H9 (cell line): ENCODE measurements around the gene C2CD2. TPM values are rescaled to one million over a fixed set of nuclear protein-coding genes. Genes with fewer than 3 reads are reported as not detected.

Experiments used
- DNase-seq: peaks from one replicate; pipeline ENCODE4 v3.0.0-alpha.2; 2017
- H2AFZ ChIP-seq: one replicate; pipeline ENCODE4 v1.6.1; 2013; ENCODE audit warnings: mild to moderate bottlenecking, low read length, control low read depth, moderate library complexity
- H2AK5ac ChIP-seq: 2 replicates; pipeline ENCODE4 v1.6.1; 2013; ENCODE audit warnings: low read length, control low read depth, mixed read lengths; ENCODE audit not compliant: insufficient read length
- H2BK120ac ChIP-seq: one replicate; pipeline ENCODE4 v1.6.1; 2013; ENCODE audit warnings: low read depth, mild to moderate bottlenecking, low read length, control low read depth, inconsistent platforms; ENCODE audit not compliant: poor library complexity, severe bottlenecking
- H2BK12ac ChIP-seq: 2 replicates; pipeline ENCODE4 v1.6.1; 2013; ENCODE audit warnings: low read length, control low read depth, mixed read lengths, low read depth; ENCODE audit not compliant: insufficient read length
- H2BK15ac ChIP-seq: 2 replicates; pipeline ENCODE4 v1.6.1; 2013; ENCODE audit warnings: low read depth, low read length, control low read depth
- H2BK20ac ChIP-seq: one replicate; pipeline ENCODE4 v1.6.1; 2013; ENCODE audit warnings: low read depth, mild to moderate bottlenecking, low read length, control low read depth, inconsistent platforms; ENCODE audit not compliant: poor library complexity, severe bottlenecking
- H2BK5ac ChIP-seq: 2 replicates; pipeline ENCODE4 v1.6.1; 2013; ENCODE audit warnings: low read length, control low read depth, mixed read lengths; ENCODE audit not compliant: insufficient read length
- H3K14ac ChIP-seq: 2 replicates; pipeline ENCODE4 v1.6.1; 2013; ENCODE audit warnings: low read length, control low read depth; ENCODE audit not compliant: insufficient read depth
- H3K18ac ChIP-seq: 2 replicates; pipeline ENCODE4 v1.6.1; 2013; ENCODE audit warnings: low read depth, mild to moderate bottlenecking, mixed read lengths, low read length, control low read depth; ENCODE audit not compliant: insufficient read length
- H3K23ac ChIP-seq: 2 replicates; pipeline ENCODE4 v1.6.1; 2013; ENCODE audit warnings: low read length, control low read depth, mixed read lengths, low read depth; ENCODE audit not compliant: insufficient read length
- H3K23me2 ChIP-seq: 2 replicates; pipeline ENCODE4 v1.6.1; 2013; ENCODE audit warnings: low read depth, mild to moderate bottlenecking, mixed read lengths, low read length, control low read depth; ENCODE audit not compliant: insufficient read length, poor library complexity, severe bottlenecking
- H3K27ac ChIP-seq: 2 replicates; pipeline ENCODE4 v1.5.1; 2013; ENCODE audit warnings: low read length, control low read depth, mixed read lengths, low read depth; ENCODE audit not compliant: insufficient read length
- H3K27me3 ChIP-seq: 2 replicates; pipeline ENCODE4 v1.6.1; 2013; ENCODE audit warnings: low read length, control low read depth, inconsistent platforms; ENCODE audit not compliant: insufficient read depth
- H3K4ac ChIP-seq: 2 replicates; pipeline ENCODE4 v1.6.1; 2013; ENCODE audit warnings: low read depth, mild to moderate bottlenecking, control low read depth, inconsistent platforms, low read length, moderate library complexity
- H3K4me1 ChIP-seq: 2 replicates; pipeline ENCODE4 v1.6.1; 2013; ENCODE audit warnings: low read length, control low read depth, inconsistent platforms; ENCODE audit not compliant: insufficient read depth
- H3K4me2 ChIP-seq: 2 replicates; pipeline ENCODE4 v1.6.1; 2013; ENCODE audit warnings: low read length, control low read depth, mixed read lengths; ENCODE audit not compliant: insufficient read length, insufficient read depth
- H3K56ac ChIP-seq: 2 replicates; pipeline ENCODE4 v1.6.1; 2013; ENCODE audit warnings: low read depth, mild to moderate bottlenecking, mixed read lengths, low read length, control low read depth; ENCODE audit not compliant: insufficient read length
- H3K79me1 ChIP-seq: 2 replicates; pipeline ENCODE4 v1.6.1; 2013; ENCODE audit warnings: low read depth, mild to moderate bottlenecking, moderate library complexity, low read length, control low read depth, inconsistent platforms; ENCODE audit not compliant: insufficient read depth, poor library complexity, severe bottlenecking
- H3K79me2 ChIP-seq: 2 replicates; pipeline ENCODE4 v1.6.1; 2013; ENCODE audit warnings: low read length, control low read depth, inconsistent platforms; ENCODE audit not compliant: insufficient read depth
- H3K9ac ChIP-seq: 2 replicates; pipeline ENCODE4 v1.6.1; 2013; ENCODE audit warnings: low read length, control low read depth, mixed read lengths; ENCODE audit not compliant: insufficient read length; ENCODE audit errors: extremely low read depth
- H3K9me3 ChIP-seq: one replicate; pipeline ENCODE4 v1.6.1; 2013; ENCODE audit warnings: low read depth, low read length, inconsistent platforms; ENCODE audit not compliant: control insufficient read depth
- H3T11ph ChIP-seq: one replicate; pipeline ENCODE4 v1.6.1; 2013; ENCODE audit warnings: mild to moderate bottlenecking, low read length, control low read depth, inconsistent platforms
- H4K20me1 ChIP-seq: one replicate; pipeline ENCODE4 v1.6.1; 2013; ENCODE audit not compliant: control insufficient read depth, insufficient read length, insufficient read depth
- H4K5ac ChIP-seq: 2 replicates; pipeline ENCODE4 v1.6.1; 2013; ENCODE audit warnings: low read depth, mild to moderate bottlenecking, mixed read lengths, low read length, control low read depth; ENCODE audit not compliant: insufficient read length
- H4K8ac ChIP-seq: replicated peaks from 2 replicates; pipeline ENCODE4 v1.6.1; 2013; ENCODE audit warnings: low read length, control low read depth, mixed read lengths, low read depth; ENCODE audit not compliant: insufficient read length
- H4K91ac ChIP-seq: 2 replicates; pipeline ENCODE4 v1.6.1; 2013; ENCODE audit warnings: low read depth, mild to moderate bottlenecking, moderate library complexity, mixed read lengths, low read length, control low read depth; ENCODE audit not compliant: insufficient read length
- H3K27ac Mint-ChIP-seq, 3 experiments: 2 replicates in 2 of 3; 3 replicates in 1 of 3; pipeline ENCODE4 v1.8.0; 2020 to 2021; ENCODE audit warnings: mixed read lengths in 3 of 3, mild to moderate bottlenecking in 1 of 3, moderate library complexity in 1 of 3
- H3K27me3 Mint-ChIP-seq: 2 replicates; pipeline ENCODE4 v1.8.0; 2021; ENCODE audit warnings: low read depth, mild to moderate bottlenecking, moderate library complexity, mixed read lengths
- H3K36me3 Mint-ChIP-seq, 3 experiments: 2 replicates in 2 of 3; 3 replicates in 1 of 3; pipeline ENCODE4 v1.8.0; 2020 to 2021; ENCODE audit warnings: low read depth in 3 of 3, mixed read lengths in 3 of 3; ENCODE audit not compliant: insufficient read depth in 1 of 3
- H3K4me1 Mint-ChIP-seq, 2 experiments: 2 replicates each; pipeline ENCODE4 v1.8.0; 2020; ENCODE audit warnings: mixed read lengths in 2 of 2
- H3K4me3 Mint-ChIP-seq, 2 experiments: 2 replicates in 1 of 2; 3 replicates in 1 of 2; pipeline ENCODE4 v1.8.0; 2020 to 2021; ENCODE audit warnings: mild to moderate bottlenecking in 2 of 2, mixed read lengths in 2 of 2, moderate library complexity in 1 of 2
- H3K9me3 Mint-ChIP-seq, 2 experiments: 2 replicates in 1 of 2; 3 replicates in 1 of 2; pipeline ENCODE4 v1.8.0; 2020; ENCODE audit warnings: mild to moderate bottlenecking in 2 of 2, mixed read lengths in 2 of 2, moderate library complexity in 1 of 2
- WGBS: extraction: QIAGEN DNeasy Blood & Tissue Kit; methylation state at CpG from one replicate; pipeline ENCODE4 v1.1.7; 2013; ENCODE audit warnings: missing lambda C conversion rate, low lambda C conversion rate, mixed read lengths; ENCODE audit not compliant: insufficient read length; ENCODE audit errors: extremely low coverage; 5-methylcytosine and 5-hydroxymethylcytosine counted together
- total RNA-seq: library from RNA; stranded (reverse); gene quantifications from 2 replicates; pipeline ENCODE4 v1.2.1, GENCODE V29; 2021
- TF ChIP-seq, protein P1 (sequence below): fragments of 200-600 bp; sonication (generic); conservative IDR thresholded peaks from 3 replicates; pipeline ENCODE4 v1.8.0; 2021; ENCODE audit warnings: antibody characterized with exemption, mild to moderate bottlenecking

The C2CD2 gene
- total RNA-seq, 1 experiment from 2014 or later, result 14.6 TPM

DNA sequence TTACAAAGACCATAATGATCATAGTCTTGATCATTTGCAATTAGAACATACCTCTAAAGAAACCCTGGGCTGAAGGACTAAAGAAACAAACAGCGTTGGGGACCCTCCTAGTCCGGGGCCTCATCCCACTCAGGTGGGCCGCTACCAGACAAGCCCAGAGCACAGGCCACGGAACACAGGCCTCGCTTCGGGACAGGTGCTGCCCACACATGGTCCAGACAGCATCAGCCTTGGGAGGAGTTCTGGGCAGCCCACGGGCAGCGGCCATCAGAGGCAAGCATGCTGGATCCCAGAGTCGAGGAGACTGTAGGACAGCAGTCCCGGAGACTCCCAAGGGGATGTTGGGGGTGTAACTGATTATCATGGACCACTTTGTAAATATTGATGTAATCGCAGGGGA lies 4.9 kb downstream of the C2CD2 start:
- Histone ChIP-seq H3K4me1 (peaks cover 5% of the 10 kb centered on the region; the same call in 1 of the 2 replicates), H2AFZ (no peak overlapping the region), H3T11ph (no peak overlapping the region), H3K27me3 (peaks cover 7% of the 10 kb centered on the region; the same call in 1 of the 2 replicates), H2BK5ac (no peak overlapping the region), H3K79me2 (no peaks in the 10 kb centered on the region), H3K56ac (no peak overlapping the region), H3K14ac (no peak overlapping the region), H4K91ac (no peak overlapping the region), H2BK15ac (no peak overlapping the region), H2BK120ac (no peak overlapping the region), H3K4me2 (no peak overlapping the region), H3K18ac (no peak overlapping the region), H3K23me2 (peaks cover 12% of the 10 kb centered on the region), H3K9ac (no peak overlapping the region), H3K9me3 (no peaks in the 10 kb centered on the region), H4K20me1 (no peaks in the 10 kb centered on the region), H4K8ac (no peak overlapping the region), H3K23ac (no peak overlapping the region), H3K27ac (no peak overlapping the region), H2BK12ac (no peak overlapping the region), H3K79me1 (no peaks in the 10 kb centered on the region), H2AK5ac (no peak overlapping the region), H2BK20ac (no peak overlapping the region), H4K5ac (no peak overlapping the region), H3K4ac (no peak overlapping the region)
- TF ChIP-seq, protein P1, sequence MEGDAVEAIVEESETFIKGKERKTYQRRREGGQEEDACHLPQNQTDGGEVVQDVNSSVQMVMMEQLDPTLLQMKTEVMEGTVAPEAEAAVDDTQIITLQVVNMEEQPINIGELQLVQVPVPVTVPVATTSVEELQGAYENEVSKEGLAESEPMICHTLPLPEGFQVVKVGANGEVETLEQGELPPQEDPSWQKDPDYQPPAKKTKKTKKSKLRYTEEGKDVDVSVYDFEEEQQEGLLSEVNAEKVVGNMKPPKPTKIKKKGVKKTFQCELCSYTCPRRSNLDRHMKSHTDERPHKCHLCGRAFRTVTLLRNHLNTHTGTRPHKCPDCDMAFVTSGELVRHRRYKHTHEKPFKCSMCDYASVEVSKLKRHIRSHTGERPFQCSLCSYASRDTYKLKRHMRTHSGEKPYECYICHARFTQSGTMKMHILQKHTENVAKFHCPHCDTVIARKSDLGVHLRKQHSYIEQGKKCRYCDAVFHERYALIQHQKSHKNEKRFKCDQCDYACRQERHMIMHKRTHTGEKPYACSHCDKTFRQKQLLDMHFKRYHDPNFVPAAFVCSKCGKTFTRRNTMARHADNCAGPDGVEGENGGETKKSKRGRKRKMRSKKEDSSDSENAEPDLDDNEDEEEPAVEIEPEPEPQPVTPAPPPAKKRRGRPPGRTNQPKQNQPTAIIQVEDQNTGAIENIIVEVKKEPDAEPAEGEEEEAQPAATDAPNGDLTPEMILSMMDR, result no peak
- no CpG with 5 or more reads among the region's 11 CpGs for WGBS
- H3K36me3 Mint-ChIP-seq, result peaks cover 0 to 5% (median 3%) of the 10 kb centered on the region in 3 experiments; a peak in 4 of 7 replicates
- peaks cover 25% of the 10 kb centered on the region for H3K27me3 Mint-ChIP-seq
- no peak for DNase-seq
- peaks cover 42 to 48% of the 10 kb centered on the region in 2 experiments for H3K4me1 Mint-ChIP-seq
- no peaks in the 10 kb centered on the region for H3K9me3 Mint-ChIP-seq
- H3K27ac Mint-ChIP-seq, result peak overlapping the region in 1 of 3 experiments; percentile 55; a peak in 1 of 7 replicates
- no peak overlapping the region for H3K4me3 Mint-ChIP-seq
